ENCODE data around the gene PIGV.
A peak's percentile ranks its signal among the peaks of the same experiment; 100 is the strongest.

PIGV gene

GRCh38 chr1:26787706-26788514, at the start of gene PIGV:
PIGV (plus strand) TSS chr1:26787950; CDS start chr1:26790816, 2,866 bp downstream.
- peak; percentile 85 for DNase-seq (ENCODE audit: low read depth)

- DNase-seq (ENCODE audit: low read depth): no peak
Measured at GRCh38 chr1:26739329-26739914, 48.3 kb upstream of the PIGV start.

- no peak for DNase-seq (ENCODE audit: low read depth)
Measured at GRCh38 chr1:26740023-26740634, 47.6 kb upstream of the PIGV start.

- DNase-seq (ENCODE audit: low read depth): no peak
Measured at GRCh38 chr1:26740952-26741351, 46.8 kb upstream of the PIGV start.

- no peak for DNase-seq (ENCODE audit: low read depth)
Measured at GRCh38 chr1:26743426-26744059, 44.2 kb upstream of the PIGV start.

GRCh38 chr1:26744075-26744959, 43.4 kb upstream of the PIGV start:
- peak; percentile 62 for DNase-seq (ENCODE audit: low read depth)

GRCh38 chr1:26745191-26745590, 42.6 kb upstream of the PIGV start:
- no peak for DNase-seq (ENCODE audit: low read depth)

GRCh38 chr1:26747048-26747447, 40.7 kb upstream of the PIGV start:
- no peak for DNase-seq (ENCODE audit: low read depth)

- DNase-seq (ENCODE audit: low read depth): no peak
Measured at GRCh38 chr1:26748351-26748750, 39.4 kb upstream of the PIGV start.

GRCh38 chr1:26749458-26749857, 38.3 kb upstream of the PIGV start:
- no peak for DNase-seq (ENCODE audit: low read depth)

GRCh38 chr1:26750428-26750827, 37.3 kb upstream of the PIGV start:
- DNase-seq (ENCODE audit: low read depth): no peak

- no peak for DNase-seq (ENCODE audit: low read depth)
Measured at GRCh38 chr1:26752519-26752918, 35.2 kb upstream of the PIGV start.

GRCh38 chr1:26754086-26754874, 33.5 kb upstream of the PIGV start:
- DNase-seq (ENCODE audit: low read depth): no peak

- DNase-seq (ENCODE audit: low read depth): no peak
Measured at GRCh38 chr1:26758358-26758757, 29.4 kb upstream of the PIGV start.

- DNase-seq (ENCODE audit: low read depth): no peak
Measured at GRCh38 chr1:26759531-26759930, 28.2 kb upstream of the PIGV start.

GRCh38 chr1:26761217-26761616, 26.5 kb upstream of the PIGV start:
- DNase-seq (ENCODE audit: low read depth): no peak

- DNase-seq (ENCODE audit: low read depth): no peak
Measured at GRCh38 chr1:26767714-26768113, 20.0 kb upstream of the PIGV start.

GRCh38 chr1:26768755-26769154, 19.0 kb upstream of the PIGV start:
- DNase-seq (ENCODE audit: low read depth): no peak

GRCh38 chr1:26771285-26771642, 16.5 kb upstream of the PIGV start:
- no peak for DNase-seq (ENCODE audit: low read depth)

GRCh38 chr1:26771643-26772321, 16.0 kb upstream of the PIGV start:
- no peak for DNase-seq (ENCODE audit: low read depth)

All from stimulated activated CD8-positive, alpha-beta memory T cell treated with anti-CD3 and anti-CD28 coated beads, Interleukin-12 subunit alpha, Interleukin-12 subunit beta, amount 100 ng/mL, for 4 hours (primary cell).